ENCODE data around the gene KIF26A. TPM values are rescaled to one million over a fixed set of nuclear protein-coding genes. Genes with fewer than 3 reads are reported as not detected.

KIF26A gene
- total RNA-seq, 1 experiment from 2014 or later = not detected

DNA sequence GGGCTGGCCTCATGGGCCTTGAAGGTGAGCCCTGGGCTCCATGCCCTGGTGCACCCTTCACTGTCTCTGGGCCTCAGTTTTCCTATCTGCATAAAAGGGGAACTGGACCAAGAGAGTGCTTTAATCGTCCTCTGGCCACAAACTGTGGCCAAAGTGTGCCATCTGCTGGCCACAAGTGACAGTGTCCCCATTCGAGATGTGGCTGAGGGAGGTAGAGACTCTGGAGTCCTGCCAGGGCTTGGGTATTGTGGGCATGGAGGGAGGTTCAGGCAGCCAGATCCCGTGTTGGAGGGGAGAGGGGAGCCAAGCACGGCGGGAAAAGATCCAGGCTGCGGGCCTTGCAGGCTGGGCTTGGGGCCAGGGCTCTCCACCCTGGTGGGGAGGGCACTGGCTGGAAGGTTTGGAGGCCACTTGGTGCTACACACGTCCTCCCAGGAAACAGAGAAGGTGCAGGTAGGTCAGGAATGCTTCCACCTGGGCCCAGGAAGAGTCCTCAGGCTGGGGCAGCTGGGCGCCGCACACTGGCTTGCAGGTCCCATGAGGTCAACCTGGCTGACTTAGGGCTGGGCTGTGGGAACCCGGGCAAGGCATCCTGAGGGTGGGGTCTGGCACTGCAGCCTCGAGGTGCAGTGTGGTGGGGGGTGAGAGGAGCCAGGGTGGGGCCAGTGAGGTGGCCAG, 7.3 kb upstream of the KIF26A start:
- DNase-seq (ENCODE audit: low spot score) = peak; percentile 60

DNA sequence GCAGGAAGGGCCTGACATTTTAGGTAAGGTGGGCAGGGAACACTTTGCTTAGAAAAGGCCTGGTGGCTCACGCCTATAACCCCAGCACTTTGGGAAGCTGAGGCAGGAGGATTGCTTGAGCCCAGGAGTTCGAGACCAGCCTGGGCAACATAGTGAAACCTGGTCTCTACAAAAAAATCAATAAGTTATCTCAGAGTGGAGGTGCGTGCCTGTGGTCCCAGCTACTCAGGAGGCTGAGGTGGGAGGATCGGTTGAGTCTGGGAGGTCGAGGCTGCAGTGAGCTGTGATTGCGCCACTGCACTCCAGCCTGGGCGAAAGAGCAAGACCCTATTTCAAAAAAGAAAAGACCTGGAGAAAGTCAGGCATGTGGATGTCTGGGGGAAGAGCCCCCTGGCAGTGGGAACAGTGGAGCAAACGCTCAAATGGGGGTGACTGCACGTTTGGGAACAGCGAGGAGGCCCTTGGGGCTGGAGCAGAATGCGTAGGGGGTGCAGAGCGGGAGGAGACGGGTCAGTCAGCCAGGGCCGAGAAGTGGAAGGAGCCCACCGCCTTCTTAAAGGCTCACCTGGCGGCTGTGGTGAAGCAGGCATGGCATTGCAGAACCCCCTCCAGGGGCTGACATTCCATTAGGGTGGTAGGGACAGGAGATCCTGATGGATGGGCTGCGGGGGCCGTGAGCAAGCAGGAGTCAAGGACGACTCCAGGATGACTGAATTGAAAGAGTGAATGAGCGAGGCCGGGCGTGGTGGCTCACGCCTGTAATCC, 6.2 kb upstream of the KIF26A start:
- no peak for DNase-seq (ENCODE audit: low spot score)

DNA sequence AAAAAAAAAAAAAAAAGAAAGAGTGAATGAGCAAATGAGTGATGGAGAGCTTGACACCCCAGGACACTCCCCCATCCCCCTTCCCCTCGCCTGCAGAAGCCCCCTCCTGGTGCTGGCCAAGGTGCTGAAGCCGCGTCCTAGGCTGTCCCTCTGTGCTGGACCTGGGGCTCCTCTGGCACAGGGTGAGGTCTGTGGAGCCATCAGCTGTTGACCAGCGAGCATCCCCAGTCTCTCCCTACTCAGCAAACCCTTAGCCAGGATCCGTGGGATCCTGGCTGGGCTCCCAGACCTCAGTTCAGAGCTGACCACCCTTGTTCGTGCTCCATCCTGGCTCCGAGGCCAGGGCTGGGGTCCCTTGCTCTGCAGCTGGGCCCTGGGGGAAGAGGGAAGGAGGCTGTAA, 5.4 kb upstream of the KIF26A start:
- no peak for DNase-seq (ENCODE audit: low spot score)

DNA sequence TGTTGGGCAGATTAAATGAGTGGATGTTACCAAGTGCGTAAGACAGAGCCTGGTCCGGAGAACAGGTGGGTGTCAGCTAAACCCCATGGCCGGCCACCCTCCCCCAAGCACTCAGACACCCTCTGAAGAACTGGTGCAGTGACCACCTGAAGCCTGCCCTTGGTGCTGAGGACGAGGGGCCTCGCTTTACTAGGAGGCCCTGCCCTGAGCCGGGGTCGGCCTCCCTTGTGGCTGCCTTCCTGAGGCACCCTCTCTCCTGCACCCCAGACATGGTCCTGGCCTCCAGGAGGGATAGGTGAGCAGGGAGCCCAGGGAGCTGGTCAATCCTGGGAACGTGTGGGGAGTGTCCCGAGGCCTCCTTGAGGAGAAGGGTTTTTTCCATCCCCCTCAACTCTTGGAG, 4.9 kb upstream of the KIF26A start:
- DNase-seq (ENCODE audit: low spot score) = no peak

DNA sequence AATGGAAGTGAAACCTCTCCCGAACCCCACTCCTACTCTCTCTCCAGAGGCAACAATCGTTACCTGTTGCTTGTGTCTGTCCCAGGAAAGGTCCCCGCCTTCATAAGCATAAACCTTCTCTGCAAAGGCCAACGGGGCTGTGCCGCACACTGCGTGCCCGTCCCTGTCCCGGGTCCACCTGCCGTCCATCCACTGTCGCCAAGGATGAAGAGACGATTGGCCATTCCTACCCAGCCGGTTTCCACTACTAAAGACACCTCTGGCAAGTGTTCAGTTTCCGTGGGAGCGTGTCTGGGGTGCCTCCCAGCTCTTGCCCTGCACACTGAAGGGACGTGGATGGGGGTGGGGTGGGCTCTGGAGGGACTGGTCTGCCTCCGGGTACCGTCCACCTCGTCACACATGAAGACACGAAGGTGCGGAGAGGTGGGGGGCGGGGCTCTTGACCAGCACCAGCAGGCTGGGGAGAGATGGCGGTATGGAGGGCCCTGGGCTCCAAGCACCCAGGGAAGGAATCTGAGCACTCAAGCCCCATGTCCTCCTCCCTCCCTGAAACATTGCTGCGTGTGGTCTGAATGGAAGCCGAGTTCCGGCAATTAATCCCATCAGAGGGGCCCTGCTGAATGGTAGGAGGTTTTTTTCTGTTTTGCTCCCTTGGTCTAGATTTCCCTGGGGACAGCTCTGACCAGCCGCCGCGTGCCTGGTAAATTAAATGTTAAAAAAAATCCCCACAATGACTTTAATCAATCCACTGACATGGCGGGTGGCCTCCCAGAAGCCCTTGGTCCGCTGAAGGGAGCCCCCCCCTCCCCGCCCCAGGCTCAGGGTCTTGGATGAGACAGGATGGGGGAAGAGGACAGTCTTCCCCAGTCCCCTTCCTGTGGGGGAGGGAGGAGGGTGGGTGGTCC, 4.1 kb upstream of the KIF26A start:
- DNase-seq (ENCODE audit: low spot score) = no peak

DNA sequence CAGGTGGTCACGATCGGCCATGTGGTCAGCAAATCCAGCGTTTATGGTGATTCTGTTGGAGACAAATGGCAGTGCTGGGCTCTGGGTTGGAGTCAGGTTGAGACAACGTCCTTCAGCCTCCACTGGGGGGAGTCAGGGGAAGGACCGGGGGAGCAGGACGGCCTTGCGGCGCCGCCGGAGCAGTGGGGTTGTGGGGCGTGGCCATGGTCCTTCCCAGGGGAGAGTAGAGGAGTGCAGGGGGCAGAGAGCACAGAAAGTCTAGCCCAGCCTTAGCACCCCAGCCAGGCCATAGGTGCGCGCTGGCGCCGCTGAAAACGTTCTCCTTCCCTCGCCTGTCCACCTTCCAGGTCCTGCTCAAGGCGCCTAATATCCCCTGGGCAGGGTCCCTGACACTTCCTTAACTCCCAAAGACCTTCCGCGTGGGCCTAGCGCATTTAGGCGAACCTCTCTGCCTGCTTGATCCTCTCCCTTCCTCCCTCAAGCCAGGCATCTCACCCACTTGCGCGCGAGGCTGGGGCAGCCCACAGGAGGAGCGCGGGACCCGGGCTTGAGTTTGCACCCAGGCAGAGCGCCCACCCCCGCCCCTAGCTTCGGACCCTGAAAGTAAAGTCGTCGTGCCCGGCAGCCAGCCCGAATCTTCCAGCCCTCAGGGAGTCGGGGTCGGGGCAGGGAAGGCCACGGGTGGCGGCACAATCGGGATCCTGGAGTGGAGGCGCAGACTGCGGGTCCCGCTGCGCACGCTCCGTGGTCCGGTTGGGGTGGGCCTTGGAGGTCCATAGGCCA, 3.1 kb upstream of the KIF26A start:
- DNase-seq (ENCODE audit: low spot score) = no peak

DNA sequence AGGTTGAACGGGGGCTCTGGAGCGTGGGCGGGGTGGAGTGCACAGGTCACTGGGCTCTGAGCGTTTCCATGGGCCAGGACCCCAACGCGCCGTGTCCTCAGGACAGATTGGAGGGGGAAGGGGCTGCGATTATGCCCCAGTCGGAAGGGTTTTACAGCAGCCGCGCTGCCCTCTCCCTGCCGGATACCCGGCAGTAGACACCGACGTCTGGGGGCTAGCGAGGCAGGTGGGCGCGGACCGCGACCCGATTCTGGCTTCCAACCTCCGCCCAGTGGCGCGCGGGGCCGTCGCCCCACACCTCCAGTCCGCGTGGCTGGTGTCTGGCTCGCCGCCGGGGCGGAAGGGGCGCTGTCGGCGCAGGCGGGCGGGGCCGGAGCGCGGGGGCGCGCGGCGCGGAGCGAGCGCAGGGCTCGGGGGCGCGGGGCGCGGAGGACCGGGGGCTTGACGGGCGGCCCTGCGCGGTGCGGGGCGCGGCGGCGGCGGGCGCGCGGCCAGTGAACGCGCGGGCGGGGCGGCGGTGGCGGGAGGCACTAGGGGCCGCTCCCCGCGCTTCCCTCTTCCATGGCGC, 2.4 kb upstream of the KIF26A start:
- DNase-seq (ENCODE audit: low spot score) = no peak

DNA sequence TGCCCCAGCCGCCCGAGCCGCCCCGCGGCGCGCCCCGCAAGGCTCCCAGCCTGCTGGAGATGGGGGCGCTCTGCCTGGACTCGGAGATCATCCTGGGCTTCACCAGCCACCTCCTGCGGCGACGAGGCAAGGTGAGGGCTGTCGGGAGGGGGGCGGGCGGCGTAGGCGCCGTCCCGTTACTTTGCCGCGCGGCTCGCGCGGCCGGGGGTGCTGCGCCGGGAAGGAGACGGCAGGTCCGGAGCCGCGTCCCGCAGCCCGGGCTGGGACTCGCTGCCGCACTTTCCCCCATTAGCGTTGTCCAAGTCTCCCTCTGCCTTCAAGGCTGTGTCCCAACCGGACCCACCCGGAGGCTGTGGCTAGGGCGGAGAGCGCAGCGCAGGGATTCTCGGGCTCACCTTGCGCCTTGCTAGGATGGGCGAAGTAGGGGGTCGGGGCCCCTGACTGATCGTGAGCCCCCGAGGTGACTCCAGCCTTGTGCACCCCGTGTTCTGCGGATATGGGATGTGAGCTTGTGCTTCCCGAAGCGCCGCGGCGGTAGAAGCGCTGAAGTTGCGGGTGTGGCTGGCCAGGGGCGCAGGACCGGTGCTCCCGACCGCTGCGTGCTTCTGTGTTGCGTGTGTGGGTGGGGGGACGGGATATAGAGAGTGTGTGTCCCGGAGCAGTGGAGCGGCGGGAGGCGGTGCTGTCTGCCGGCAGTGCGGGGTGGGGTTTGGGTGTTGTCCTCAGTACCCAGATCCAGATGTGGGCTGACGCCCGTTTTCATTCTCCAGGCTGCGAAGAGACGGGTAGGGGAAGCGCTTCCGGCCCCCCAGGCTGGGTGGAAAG, 1.7 kb upstream of the KIF26A start:
- no peak for DNase-seq (ENCODE audit: low spot score)

DNA sequence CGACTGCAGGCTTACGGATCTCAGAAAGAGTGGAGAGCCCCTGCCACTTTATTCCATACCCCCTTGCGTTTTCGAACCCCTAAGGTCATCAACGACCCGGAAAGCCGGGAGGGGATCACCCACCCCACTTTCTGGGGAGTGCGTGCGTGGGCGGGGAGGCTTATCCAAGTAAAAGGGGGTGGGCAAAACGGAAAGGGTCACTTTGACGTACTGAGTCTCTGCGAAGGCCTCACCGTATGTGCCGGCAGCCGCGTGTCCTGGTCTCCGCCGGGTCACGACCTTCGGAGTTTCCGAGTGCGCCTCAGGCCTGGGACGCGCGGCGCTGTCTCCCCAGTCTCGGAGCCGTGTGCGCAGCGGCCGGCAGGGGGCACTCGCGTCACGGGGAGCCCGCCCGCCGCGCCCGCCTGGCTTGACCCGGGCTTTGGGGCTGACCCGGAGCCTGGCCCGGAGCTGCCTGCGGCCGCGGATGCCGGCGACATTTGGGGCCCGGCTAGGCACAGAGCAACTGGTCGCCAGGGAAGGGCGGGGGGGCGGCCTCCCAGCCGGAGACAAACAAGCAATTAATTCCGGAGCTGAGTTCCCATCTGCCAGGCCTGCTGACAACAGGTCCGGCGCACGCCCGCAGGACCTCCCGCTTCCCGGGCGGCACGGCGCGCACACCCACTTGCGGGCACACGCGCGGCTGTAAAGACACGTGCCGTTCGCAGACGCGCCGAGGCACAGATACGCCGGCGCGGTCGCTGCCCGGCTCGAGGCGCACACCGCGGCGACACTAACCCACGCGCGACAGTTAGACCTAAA, 890 bp upstream of the KIF26A start:
- DNase-seq (ENCODE audit: low spot score) = peak; percentile 33

DNA sequence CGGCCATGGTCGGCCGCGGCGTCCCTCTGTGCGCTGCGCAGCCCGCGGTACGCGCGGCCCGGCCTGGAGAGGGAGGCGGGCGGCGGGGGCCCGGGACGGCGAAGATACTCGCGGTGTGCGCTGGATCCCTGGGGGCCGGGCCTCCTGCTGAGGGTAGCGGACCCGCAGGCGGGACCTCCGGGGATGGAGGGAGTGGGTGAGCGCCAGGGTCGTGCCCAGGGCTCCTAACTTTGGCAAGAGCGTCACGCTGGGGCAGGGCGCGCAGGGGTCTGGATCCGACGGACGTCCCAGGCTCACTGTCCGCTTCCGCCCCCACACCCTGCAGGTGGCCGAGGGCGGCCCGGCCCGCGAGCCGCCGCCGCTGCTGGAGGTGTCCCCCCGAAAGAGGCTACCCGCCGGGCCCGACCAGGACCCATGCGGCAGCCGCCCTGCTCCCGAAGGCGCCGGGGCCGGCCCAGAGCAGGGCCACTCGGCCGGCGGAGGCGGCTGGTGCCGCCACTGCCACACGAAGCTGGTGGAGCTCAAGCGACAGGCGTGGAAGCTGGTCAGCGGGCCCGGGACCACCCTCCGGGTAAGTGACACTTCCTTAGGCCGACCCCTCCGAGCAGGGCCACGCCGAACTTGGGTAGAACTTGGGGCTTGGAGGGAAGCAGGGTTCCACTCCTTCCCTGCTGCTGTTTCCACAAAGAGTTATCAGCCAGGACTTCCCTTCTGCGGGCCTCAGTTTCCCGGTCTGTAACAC, 502 bp downstream of the KIF26A start:
- no peak for DNase-seq (ENCODE audit: low spot score)

DNA sequence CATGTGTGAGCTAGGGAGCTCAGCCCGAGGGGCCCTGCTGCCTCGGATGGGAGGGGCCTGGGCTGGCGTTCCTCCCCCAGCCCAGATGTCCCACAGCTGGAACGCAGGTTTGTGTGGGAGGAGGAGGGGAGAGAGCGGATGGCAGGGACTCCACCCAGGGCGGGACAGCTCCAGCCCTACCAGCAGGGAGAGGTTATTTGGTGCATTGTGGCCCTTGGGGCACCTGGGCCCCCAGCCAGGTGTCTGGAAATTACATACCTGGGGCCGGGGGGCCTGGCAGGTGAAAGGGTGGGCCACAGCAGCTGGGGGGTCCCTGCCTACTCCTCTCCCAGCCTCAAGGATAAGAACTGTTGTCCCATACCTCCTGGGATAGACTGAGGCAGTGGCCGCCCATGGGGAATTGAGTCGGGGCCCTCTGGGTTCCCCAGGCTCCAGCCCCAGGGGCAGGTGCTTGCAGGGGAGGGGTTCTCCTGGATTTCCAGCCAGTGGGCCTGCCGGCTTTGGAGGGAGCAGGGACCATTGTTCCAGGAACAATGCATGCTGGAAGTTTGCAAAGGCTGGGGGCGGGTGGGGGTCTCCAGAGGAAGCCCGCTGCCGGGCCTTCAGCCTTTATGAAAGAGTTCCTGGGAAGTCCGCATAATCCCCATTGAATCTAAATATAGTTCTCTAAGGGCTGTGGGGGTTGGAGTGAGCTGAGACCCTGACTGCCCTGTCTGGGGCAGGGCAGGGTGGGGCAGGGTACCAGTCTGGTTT, 1.2 kb downstream of the KIF26A start:
- DNase-seq (ENCODE audit: low spot score) = no peak

DNA sequence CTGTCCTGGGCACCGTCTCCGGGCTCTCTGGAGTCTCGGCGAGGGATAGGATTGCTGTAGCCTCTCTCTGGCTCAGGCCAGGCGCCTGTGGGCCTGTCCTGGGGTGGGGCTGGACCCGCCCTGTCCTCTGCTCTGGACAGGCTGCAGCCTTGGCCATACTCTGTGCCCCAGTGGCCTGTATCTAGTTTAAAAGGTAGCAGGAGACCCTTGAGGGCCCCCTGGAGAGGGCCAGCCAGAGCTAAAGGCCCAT, 1.8 kb downstream of the KIF26A start:
- DNase-seq (ENCODE audit: low spot score) = no peak

DNA sequence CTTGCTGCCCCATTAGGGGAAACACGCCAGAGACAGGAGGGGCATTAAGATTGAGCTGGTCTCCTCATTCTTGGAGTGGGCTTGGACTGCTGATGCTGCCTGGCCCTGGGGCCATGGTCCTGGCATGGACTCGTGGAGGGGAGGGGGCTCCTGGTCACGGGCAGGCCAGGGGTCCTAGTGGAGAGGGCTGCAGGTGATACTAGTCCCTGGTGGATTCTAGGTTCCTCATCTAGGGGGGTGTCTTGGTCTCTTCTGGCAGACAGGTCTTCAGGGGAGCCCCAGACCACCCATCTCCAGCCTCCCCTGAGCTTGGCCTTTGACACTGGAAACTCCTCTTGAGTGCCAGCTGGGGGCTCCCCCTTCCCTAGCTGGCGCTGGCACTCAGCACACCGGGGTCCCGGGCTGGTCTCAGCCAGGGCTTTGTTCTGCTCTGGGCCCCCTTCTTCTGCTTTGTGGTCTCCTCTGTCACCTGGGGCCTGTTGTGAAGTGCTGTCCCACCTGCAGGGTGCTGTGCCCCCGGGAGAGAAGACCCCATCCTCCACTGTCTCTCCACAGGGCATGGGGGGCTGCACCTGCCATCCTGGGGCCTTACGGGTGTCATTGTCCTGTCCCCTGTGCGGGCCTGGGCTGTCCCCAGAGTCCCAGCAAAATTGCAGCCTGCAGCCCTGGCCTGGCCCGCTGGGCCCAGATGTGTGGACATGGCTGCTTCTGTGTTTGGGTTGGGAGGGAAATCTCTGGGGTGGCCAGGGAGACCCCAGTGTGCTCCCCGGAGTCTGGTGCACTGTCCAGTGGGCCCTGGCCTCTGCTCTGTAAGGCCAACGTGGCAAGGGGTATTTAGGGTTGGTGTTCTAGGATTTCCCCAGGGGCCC, 2.3 kb downstream of the KIF26A start:
- no peak for DNase-seq (ENCODE audit: low spot score)

DNA sequence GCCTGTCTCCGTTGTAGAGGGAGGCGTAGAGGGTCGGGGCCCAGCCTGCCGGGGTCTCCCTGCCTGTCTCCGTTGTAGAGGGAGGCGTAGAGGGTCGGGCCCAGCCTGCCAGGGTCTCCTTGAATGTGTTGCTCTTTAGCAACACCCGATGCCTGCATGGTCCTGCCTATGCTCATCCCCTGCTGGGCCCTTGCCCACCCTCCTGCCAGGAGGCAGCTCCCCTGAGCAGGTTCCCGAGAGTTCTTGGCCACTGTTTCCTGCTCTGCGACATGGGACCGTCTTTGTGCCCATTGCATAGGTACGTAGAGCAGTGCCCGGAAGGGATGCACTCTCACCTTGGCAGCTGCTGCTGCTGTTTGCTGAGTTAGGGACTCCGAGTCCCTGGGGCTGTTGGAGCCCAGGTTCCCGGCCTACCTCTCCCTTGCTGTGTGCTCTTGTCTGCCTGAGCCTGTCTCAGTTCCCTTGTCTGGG, 3.3 kb downstream of the KIF26A start:
- no peak for DNase-seq (ENCODE audit: low spot score)

DNA sequence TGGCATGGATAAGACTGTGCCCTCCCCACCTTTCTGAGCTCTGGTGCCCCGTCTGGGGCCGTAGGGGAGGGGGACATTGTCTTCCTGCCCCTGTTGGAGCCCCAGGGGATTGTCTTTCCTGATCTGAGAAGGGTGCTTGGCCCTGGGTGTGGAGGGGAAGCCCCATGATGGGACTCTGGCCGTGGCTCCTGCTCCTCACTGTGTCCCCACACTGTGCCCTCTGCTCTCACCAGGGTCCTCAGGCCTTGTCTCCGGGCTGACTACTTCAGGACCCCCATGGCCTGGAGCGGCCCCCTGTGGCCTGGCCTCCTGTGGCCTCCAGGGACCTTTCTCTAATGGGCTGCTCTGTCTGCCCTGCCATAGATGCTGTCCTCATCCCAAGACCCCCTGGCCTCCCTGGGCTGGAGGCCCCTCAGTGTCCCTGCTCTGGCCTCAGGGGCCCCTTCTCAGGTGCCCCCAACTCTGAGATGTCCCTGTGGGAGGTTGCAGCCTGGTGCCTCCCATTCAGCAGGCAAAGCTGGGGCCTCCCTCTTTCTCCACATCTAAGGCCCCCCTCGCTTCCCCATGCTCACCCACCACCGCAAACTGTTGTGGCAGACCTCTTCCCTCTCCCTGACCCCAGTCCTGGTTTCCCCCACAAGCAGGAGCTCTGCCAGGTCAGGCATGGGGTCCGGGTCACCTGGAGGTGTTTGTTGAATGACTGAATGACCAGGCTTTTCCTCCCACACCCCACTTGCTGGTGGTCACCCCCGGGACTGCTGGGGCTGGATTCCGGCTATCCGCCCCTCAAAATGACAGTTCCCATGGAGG, 4.0 kb downstream of the KIF26A start:
- DNase-seq (ENCODE audit: low spot score) = no peak

DNA sequence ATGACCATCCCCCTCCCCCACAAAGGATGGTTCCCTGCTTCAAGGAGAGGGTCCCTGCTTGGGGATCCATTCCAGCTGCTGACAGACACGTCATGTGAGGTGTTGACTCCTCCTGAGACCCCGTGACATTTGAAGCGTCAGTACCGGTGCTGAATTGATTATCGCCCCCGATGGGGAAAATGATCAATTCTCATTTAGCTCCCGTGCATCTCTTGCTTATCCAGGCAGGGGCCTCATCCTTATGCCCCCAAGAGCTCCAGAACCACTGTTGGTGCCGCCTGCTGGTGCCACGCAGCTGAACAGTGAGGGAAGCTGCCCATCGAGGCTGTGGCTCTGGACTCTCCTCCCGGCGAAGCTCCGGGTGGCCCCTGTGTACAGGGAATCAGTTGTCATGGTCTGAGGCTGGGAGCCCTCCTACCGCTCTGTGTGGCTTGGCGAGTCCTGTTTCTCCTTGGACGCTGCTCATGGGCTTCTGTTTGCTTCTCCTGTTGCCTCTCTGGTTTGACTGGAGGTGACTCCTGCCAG, 4.6 kb downstream of the KIF26A start:
- no peak for DNase-seq (ENCODE audit: low spot score)
